MG63 (cell line): Measurements from ENCODE around the gene GATA2. TPM values are rescaled to one million over a fixed set of nuclear protein-coding genes. Genes with fewer than 3 reads are reported as not detected.

Source experiments
- DNase-seq: peaks from one replicate; pipeline ENCODE4 v3.0.0-alpha.2; 2020
- H3K27me3 ChIP-seq: fragments of 250-450 bp; sonication (Bioruptor Pico); 2 replicates; pipeline ENCODE4 v1.5.1; 2020; ENCODE audit warnings: mild to moderate bottlenecking, moderate library complexity
- H3K36me3 ChIP-seq: fragments of 250-450 bp; sonication (Bioruptor Pico); 2 replicates; pipeline ENCODE4 v1.5.1; 2020; ENCODE audit warnings: mild to moderate bottlenecking, moderate library complexity
- H3K4me3 ChIP-seq: fragments of 250-450 bp; sonication (Bioruptor Pico); 2 replicates; pipeline ENCODE4 v1.5.1; 2020; ENCODE audit warnings: mild to moderate bottlenecking, moderate library complexity
- H3K9me3 ChIP-seq: fragments of 250-450 bp; sonication (Bioruptor Pico); 2 replicates; pipeline ENCODE4 v1.5.1; 2020; ENCODE audit warnings: mild to moderate bottlenecking, moderate library complexity
- total RNA-seq: library from RNA; depleted of rRNA; stranded (reverse); fragments of >200 nt; shearing (Covaris generic); gene quantifications from 2 replicates; pipeline ENCODE4 v1.2.3, GENCODE V29; 2014; ENCODE audit warnings: low replicate concordance

Gene GATA2
- total RNA-seq, 1 experiment from 2014 or later, result 2.6 TPM

DNA sequence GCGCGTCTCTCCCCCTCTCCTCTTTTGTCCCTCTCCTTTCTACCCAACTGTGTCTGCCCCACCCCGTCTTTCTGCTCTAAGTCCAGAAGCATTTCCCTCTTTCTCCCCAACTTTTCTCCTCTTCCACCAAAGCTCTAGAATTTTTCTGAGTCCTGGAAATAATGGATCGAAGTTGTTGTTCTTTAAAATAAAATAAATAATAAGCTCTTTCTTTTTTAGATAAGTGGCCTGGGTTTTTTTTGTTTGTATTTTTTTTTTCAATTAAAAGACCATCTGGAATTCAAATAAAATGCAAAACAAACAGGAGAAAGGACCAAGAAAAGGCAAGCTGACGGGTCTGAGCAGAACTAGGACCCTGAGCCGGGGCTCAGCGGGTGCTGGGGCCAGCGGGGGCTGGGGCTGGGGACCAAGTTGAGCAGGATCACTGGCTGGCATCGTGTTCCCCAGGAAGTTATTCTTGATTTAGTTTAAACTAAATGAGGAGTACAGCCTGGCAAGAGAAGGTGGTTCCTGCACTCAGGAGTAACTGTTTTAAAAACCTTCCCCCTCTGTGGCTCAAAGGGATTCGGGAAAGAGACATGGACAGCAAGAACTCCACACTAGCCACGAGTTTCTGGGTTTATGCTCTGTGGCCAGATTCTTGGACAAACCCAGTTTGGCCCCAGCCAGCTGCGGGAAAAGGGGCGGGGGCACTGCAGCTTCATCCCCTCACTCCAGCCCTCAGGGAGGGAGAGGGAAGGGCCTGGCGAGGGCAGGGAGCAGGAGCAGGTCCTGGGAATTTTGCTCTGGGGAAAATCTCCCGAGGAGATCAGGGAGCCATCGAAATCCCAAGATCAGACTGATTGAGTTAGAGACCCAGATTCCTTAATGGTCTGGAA, 8.4 kb downstream of the GATA2 start:
- no peaks in the 10 kb centered on the region for H3K36me3 ChIP-seq
- H3K27me3 ChIP-seq, result peaks cover 31% of the 10 kb centered on the region
- no peaks in the 10 kb centered on the region for H3K9me3 ChIP-seq
- no peak for DNase-seq
- H3K4me3 ChIP-seq, result no peak overlapping the region

DNA sequence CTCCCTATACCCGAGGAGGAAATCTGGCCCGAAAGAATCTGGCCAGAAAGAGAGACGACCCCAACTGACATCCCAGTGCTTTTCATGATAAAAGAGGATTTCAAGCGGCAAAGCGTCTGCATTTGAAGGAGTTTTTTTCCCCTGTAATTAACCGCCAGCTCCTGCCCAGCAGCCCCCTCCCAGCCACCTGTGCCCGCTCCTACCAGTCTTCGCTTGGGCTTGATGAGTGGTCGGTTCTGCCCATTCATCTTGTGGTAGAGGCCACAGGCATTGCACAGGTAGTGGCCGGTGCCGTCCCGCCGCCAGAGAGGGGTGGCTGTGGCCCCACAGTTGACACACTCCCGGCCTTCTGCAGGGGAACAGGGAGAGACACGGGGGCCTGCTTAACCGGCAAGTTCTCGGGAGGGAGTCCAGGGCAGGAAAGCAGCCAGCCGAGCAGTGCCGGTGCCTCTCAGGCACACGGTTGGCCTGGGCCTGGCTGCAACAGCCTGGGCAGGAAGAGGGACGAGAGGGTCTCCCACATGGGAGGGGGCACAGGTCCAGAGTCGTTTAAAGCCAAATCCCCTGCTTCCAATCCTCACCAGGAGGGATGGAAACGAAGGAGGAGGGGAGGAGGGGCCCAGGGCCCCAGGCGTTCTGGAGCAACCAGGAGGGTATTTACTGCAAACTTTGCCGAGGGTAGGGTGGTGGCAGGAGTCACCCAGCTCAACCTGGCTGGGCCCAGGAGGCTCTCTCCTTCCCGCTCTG, 9.2 kb downstream of the GATA2 start:
- H3K9me3 ChIP-seq, result no peaks in the 10 kb centered on the region
- DNase-seq, result no peak
- no peaks in the 10 kb centered on the region for H3K36me3 ChIP-seq
- H3K27me3 ChIP-seq, result peaks cover 23% of the 10 kb centered on the region
- H3K4me3 ChIP-seq, result no peak overlapping the region

DNA sequence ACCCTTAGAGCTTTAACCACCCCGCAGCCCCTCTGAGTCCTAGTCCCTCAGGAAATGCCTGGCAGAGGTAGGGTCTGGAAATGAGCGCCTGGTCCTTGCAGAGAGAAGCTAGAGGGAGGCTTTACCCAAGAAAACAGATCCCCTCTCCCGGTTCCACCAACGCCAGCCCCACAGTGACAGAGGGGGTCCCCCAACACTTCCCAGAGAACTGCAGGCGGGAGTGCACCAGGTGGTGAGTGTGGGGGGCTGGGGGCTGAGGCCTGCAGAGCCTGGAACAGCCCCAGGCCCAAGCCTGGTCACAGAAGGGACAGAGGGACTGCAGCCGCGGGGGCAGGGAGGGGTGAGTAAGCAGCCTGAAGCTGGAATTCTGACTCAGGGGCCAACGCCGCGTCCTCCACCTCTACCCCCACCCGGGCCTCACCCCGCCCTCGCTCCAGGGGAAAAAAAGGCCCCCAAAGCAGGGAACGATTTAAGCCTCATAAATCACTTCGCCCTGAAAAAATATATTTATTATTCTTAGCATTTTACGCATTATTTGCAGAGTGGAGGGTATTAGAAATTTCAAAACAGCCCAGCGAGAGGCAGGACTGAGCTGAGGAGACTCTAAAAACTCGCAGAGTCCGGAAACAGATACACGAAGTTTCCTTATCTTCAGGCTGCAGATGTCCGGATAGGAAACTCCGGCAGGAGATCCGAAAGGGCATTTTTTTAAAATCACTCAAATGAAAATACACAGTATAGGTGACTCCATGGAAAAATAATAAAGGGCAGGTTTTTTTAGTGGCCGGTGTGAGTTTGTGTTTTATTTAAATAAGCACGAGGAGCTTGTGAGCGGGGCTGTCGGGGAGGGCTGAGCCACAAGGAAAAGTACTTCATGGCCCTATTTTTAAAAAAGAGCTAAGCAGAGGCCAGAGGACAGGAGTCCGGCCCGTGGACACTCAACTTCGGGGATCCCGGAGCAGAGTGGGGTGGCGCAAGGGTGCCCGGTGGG, 10.0 kb downstream of the GATA2 start:
- no peaks in the 10 kb centered on the region for H3K9me3 ChIP-seq
- peaks cover 14% of the 10 kb centered on the region for H3K27me3 ChIP-seq
- no peak overlapping the region for H3K4me3 ChIP-seq
- H3K36me3 ChIP-seq, result no peaks in the 10 kb centered on the region
- DNase-seq, result no peak

DNA sequence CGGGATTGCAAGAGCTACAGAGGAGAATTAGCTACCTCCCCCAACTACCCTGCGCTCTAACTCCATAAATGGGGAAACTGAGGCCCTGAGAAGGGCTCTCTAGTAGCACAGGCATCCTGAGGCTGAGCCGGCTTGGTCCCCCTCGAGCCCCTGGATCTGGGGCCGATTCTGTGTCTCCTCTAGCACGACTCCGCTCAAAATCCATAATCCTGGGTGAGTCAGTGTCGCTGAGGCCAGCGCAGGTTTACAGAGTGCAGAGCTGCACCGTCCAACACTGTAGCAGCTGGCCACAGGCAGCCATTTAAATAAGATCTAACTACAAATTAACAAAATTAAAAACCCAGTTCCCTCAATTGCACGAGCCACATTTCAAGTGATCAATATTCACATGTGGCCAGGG, 10.8 kb downstream of the GATA2 start:
- DNase-seq, result no peak
- Histone ChIP-seq H3K27me3 (peaks cover 8% of the 10 kb centered on the region), H3K36me3 (no peaks in the 10 kb centered on the region)

DNA sequence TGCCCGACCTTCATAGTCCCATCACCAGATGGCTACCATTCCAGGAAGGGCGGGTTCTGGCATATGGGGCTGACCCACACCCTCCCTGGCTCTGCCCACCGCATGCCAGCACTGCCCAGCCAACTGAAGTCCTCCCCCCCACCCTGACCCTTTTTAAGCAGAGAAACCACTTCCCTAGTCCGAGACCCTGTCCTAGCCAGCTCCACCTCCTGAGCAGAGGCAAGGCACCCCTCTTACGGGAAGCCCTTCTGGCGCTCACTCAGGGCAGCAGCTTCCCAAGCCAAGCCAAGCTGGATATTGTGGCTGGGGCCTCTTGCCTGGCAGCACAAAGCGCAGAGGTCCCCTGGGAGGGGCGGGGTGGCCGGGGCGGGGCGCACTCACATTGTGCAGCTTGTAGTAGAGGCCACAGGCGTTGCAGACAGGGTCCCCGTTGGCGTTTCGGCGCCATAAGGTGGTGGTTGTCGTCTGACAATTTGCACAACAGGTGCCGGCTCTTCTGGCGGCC, 11.5 kb downstream of the GATA2 start:
- Histone ChIP-seq H3K4me3 (no peak overlapping the region), H3K36me3 (no peaks in the 10 kb centered on the region), H3K9me3 (no peaks in the 10 kb centered on the region), H3K27me3 (peaks cover 1% of the 10 kb centered on the region; the same call in 1 of the 2 replicates)
- DNase-seq, result no peak

More for the DNA sequence above, 10.8 kb downstream of the GATA2 start:
- Histone ChIP-seq H3K4me3 (no peak overlapping the region), H3K9me3 (no peaks in the 10 kb centered on the region)

DNA sequence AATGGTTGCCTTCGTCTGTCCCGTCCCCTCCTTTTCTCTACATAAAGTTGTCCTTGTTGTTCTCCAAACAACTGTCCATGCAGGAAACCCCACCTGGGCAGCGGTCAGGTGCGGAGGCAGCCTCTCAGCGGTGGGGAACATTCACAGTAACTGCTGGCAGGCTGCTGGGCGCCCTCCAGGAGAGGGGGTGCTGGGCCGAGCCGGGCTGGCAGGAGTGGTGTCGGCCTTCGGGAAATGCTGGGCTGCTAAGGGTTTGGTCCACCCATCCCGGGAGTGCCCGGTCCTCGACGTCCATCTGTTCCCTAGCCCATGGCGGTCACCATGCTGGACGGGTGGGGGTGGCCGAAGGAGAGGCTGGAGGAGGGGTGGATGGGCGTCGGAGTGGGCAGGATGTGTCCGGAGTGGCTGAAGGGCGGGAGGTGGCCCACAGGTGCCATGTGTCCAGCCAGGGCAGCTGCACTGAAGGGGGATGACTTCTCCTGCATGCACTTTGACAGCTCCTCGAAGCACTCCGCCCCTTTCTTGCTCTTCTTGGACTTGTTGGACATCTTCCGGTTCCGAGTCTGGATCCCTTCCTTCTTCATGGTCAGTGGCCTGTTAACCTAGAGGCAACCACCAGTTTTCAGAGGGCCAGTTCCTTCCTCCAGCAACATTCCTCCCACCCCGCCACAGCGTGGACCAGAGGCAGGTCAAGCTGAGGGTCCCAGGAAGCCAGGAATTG, 12.1 kb downstream of the GATA2 start:
- no peak for DNase-seq
- H3K27me3 ChIP-seq, result no peaks in the 10 kb centered on the region
- no peaks in the 10 kb centered on the region for H3K9me3 ChIP-seq
- no peak overlapping the region for H3K4me3 ChIP-seq
- H3K36me3 ChIP-seq, result no peaks in the 10 kb centered on the region

DNA sequence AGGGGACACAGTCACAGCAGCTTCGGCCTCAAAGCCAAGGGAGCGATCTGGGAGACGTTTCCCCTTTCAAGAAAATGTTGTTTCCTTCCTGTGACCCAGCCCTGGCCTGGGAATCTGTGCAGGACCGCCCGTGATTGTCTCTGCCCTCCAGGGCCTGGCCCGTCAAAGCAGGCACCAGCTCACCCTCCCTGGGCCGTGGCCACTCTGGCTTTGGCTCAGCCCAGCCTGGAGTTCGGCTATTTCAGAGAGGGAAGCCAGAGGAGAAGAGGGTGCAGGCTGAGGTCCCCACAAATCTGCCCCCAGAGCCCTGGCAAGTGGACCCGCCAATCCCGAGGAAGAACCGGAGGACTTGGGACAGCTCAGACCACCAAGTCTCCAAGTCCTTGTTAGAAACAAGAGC, 12.7 kb downstream of the GATA2 start:
- no peaks in the 10 kb centered on the region for H3K9me3 ChIP-seq
- H3K27me3 ChIP-seq, result no peaks in the 10 kb centered on the region
- H3K4me3 ChIP-seq, result no peak overlapping the region
- DNase-seq, result no peak
- H3K36me3 ChIP-seq, result no peaks in the 10 kb centered on the region

DNA sequence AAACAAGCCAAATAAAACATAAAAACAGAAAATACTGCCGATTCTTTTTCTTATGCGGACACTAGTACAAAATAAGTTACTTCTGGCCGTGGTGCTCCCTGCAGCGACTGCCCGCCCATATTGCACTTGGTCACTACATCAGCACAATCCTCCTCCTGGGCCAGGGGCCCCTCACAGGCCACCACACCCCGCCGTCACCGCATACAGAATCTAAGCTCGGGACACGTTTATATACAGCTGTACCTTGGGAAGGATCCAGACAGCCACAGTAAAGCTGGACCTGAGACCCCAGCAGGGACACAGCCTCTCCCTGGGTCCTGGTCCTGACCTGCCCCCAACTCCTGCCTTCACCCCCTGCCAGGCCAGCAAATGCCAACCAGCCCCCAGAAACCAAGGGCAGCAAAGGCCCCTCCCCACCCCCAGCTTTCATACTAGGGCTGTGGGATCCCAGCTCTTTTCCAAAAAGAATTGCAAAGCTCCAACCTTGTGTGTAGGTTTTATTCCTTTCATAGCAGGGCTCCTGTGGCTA, 13.4 kb downstream of the GATA2 start:
- Histone ChIP-seq H3K27me3 (no peaks in the 10 kb centered on the region), H3K36me3 (no peaks in the 10 kb centered on the region)

DNA sequence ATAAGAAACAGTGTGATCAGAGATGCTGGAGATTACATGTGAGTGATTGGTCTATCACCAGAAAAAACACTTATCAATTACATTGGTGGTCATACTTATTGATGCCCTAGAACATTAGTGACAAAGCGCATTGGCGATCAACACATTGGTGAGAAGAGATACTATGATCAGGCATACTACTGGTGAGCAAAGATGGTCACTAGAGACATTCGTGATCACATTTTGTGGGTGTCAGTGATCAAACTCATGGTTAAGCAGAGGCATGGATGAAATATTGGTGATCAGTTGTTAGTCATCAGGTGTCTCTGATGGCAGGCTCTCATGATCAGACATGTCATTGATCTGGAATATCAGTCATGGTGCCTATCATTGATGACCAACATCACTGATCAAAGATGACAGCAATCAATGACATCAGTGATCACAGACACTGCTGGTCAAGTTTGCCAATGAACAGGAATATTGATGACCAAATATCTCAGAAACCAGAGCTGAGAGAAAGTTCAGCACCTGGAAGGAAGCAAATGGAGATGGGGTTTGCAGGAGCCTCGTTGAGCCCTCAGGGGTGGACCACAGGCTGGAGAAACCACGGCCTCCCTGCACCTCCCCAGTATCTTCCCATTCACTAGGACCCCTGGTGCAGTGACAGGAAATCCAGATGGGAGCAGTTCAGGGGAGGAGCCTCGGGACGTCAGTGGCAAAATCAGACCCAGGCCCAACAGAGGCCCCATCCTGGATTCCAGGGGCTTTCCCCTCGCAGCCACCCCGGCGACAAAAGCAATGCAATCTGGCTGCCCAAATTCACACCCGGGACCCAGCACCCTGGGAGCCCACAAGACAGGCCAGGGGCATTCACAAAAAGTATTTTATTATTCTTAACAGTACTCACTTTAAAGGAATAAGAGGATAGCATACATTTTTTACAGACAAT, 14.2 kb downstream of the GATA2 start:
- Histone ChIP-seq H3K9me3 (no peaks in the 10 kb centered on the region), H3K4me3 (no peak overlapping the region), H3K36me3 (no peaks in the 10 kb centered on the region), H3K27me3 (no peaks in the 10 kb centered on the region)
- DNase-seq, result no peak

More for the DNA sequence above, 13.4 kb downstream of the GATA2 start:
- no peak overlapping the region for H3K4me3 ChIP-seq
- DNase-seq, result no peak
- no peaks in the 10 kb centered on the region for H3K9me3 ChIP-seq

DNA sequence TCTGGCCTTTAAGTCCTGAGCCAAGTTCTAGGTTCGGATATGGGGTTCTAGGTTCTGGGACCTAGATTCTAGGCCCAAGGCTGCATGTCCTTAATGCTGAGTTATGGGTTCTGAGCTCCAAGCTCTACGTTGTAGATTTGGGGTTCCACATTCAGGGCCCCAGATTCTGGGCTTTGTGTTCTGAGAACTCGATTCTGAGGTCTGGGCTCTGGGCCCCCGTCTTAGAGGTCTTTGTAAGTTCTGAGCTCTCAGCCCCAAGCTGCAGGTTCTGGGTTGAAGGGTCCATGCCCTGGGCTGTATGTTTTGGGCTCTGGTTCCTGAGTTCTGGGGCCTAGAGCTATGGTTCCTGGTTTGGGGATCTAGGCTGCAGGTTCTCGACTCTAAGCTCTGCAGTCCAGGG, 16.3 kb downstream of the GATA2 start:
- H3K27me3 ChIP-seq, result no peaks in the 10 kb centered on the region; the same call in 1 of the 2 replicates
- H3K36me3 ChIP-seq, result no peaks in the 10 kb centered on the region
- H3K9me3 ChIP-seq, result no peaks in the 10 kb centered on the region
- H3K4me3 ChIP-seq, result no peak overlapping the region
- DNase-seq, result no peak

DNA sequence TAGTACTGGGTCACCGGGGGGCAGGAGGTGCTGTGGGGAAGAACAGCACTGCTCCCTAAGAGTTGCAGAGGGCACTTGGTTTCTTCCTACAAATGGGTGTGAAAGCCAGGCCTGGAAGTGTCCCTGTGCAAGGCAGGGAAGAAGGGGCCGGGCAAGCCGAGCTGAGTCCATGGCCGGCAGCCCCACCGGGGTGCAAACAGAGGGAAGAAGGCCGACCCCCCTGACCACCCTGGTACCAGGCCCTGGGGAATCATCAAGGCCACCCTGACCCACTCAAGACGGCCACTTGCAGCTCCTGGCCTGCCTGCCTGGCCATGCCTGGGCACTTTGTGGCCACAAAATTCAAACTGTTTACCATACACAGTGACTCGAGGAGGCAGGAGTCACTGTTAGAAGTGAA, 17.6 kb downstream of the GATA2 start:
- H3K27me3 ChIP-seq, result no peaks in the 10 kb centered on the region; the same call in none of the 2 replicates

DNA sequence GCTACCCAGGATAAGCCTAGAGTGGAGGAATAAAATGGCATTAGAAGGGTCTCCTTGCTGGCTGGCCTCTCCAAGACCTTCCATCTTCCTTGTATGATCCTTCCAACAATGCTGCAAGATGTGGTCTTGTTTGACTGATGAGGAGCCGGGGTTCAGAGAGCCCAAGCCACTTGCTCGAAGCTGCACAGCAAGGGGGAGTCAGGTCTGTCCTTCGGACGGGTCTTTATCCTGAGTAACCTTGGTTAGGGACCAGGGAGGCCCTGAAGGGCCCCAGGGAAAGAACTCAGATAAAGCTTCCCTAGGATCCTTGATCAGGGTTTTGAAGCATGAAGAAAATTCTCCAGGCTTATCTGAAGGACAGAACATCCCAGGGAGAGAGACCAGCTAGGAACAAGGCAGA, 19.3 kb downstream of the GATA2 start:
- no peak for DNase-seq

More for the DNA sequence above, 17.6 kb downstream of the GATA2 start:
- Histone ChIP-seq H3K4me3 (no peak overlapping the region), H3K9me3 (no peaks in the 10 kb centered on the region), H3K36me3 (no peaks in the 10 kb centered on the region)
- no peak for DNase-seq

DNA sequence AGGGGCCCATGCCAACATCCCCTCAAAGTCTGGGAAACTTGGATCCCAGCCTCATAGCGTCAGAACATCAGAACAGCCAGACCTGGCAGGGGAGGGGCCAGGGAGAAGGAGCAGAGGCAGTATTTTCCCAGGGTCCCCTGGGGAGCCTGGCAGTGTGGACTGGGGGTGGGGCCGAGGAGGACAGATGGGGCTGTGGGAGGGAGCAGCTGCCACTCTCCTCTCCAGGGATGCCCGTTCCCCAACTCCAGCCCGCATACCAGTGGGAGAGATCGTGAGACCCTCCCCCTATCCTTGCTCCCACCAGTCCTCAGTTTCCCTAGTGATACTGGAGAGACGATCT, 19.9 kb downstream of the GATA2 start:
- DNase-seq, result no peak
- Histone ChIP-seq H3K9me3 (no peaks in the 10 kb centered on the region), H3K4me3 (no peak overlapping the region), H3K27me3 (no peaks in the 10 kb centered on the region; the same call in none of the 2 replicates), H3K36me3 (no peaks in the 10 kb centered on the region)

More for the DNA sequence above, 19.3 kb downstream of the GATA2 start:
- Histone ChIP-seq H3K36me3 (no peaks in the 10 kb centered on the region), H3K9me3 (no peaks in the 10 kb centered on the region), H3K27me3 (no peaks in the 10 kb centered on the region; the same call in none of the 2 replicates), H3K4me3 (no peak overlapping the region)

DNA sequence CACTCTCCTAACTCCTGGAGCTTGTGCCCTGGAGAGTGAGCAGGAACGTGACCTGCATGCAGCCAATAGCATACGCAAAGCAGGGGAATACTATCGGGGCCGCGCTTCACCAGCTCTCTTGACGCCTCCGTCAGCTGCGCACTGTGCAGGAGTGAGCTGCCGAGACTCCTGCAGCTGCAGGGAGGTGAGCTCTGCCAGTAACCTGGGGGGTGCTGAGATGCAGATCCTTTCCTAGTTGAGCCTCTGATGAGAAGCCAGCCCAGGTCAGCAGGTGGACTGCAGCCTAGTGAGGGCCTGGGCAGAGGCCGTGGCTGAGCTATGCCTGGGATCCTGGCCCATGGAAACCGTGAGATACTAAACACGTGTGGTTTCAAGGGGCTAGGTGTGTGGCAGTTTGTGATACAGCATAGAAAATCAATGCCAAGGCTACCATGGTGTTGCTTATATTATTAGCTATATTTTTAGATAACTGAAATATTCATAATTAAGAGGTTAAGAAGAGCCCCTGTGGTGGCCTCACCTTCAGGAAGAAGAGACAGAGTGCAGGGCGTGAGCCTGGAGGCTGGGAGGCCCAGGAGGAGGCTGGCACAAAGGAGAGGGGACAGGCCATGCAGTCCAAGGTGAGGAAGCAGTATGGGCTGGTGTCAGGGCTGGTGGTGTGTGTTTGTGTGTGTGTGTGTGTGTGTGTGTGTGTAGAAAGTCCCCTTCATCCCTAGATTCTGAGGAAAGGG, 20.4 kb downstream of the GATA2 start:
- Histone ChIP-seq H3K4me3 (no peak overlapping the region), H3K27me3 (no peaks in the 10 kb centered on the region; the same call in none of the 2 replicates), H3K9me3 (no peaks in the 10 kb centered on the region), H3K36me3 (no peaks in the 10 kb centered on the region)
- DNase-seq, result no peak
